ENCODE data around the gene TEX13B.

TEX13B gene, protein sequence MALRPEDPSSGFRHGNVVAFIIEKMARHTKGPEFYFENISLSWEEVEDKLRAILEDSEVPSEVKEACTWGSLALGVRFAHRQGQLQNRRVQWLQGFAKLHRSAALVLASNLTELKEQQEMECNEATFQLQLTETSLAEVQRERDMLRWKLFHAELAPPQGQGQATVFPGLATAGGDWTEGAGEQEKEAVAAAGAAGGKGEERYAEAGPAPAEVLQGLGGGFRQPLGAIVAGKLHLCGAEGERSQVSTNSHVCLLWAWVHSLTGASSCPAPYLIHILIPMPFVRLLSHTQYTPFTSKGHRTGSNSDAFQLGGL

GRCh38 chrX:107982356-107982755 is at the start of gene TEX13B:
Gene TEX13B, minus strand, starts transcription at chrX:107982370. Its CDS starts 243 bp downstream, at chrX:107982127.
- H3K9me3 ChIP-seq (ENCODE audit: severe bottlenecking) = no peaks in the 10 kb centered on the region
- ATAC-seq (ENCODE audit: low read depth) (no peak), DNase-seq (ENCODE audit: low spot score) (no peak)
- H3K4me3 ChIP-seq (ENCODE audit: severe bottlenecking) = no peak within 1 kb of the TSS
- H3K27ac ChIP-seq (ENCODE audit: poor library complexity, severe bottlenecking) = no peak within 1 kb of the TSS
- TF ChIP-seq CTCF (IDR thresholded peaks at IDR 0.05; ENCODE audit: poor library complexity, severe bottlenecking) = no peak
- no peaks in the 10 kb centered on the region for H3K27me3 ChIP-seq (ENCODE audit: insufficient read depth, poor library complexity, severe bottlenecking)
- H3K4me1 ChIP-seq (ENCODE audit: insufficient read depth, poor library complexity, severe bottlenecking) = no peaks in the 10 kb centered on the region
- peaks cover 24% of the 10 kb centered on the region for H3K36me3 ChIP-seq (ENCODE audit: low read depth)

- no peaks in the 10 kb centered on the region for H3K36me3 ChIP-seq (ENCODE audit: low read depth)
Observed at GRCh38 chrX:108029928-108030711, 48.0 kb upstream of the TEX13B start.

DNA sequence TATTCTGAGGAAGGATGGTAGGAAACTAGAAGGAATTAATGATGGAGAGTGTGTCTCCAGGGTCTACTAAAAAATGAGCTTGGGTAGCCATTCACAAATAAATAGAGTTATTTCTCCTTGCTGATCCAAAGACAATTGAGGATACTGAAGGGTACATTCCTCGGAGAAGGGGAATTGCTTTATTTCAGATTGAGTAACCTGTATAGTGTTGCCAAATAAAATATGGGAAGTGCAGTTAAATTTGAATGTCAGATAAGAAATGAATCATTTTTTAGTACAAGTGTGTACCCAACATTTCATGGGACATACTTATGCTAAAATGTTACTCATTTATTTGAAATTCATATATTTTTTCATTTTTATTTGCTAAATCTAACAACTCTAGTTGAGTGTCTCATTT is 46.7 kb upstream of the TEX13B start:
- ATAC-seq (ENCODE audit: low read depth) = no peak

More at GRCh38 chrX:108029928-108030711, 48.0 kb upstream of the TEX13B start:
- DNase-seq (ENCODE audit: low spot score) (no peak), ATAC-seq (ENCODE audit: low read depth) (no peak)
- Histone ChIP-seq H3K9me3 (ENCODE audit: severe bottlenecking) (no peaks in the 10 kb centered on the region), H3K4me1 (ENCODE audit: insufficient read depth, poor library complexity, severe bottlenecking) (no peaks in the 10 kb centered on the region), H3K27me3 (ENCODE audit: insufficient read depth, poor library complexity, severe bottlenecking) (no peaks in the 10 kb centered on the region), H3K27ac (ENCODE audit: poor library complexity, severe bottlenecking) (no peak overlapping the region), H3K4me3 (ENCODE audit: severe bottlenecking) (no peak overlapping the region)
- no peak for TF ChIP-seq CTCF (IDR thresholded peaks at IDR 0.05; ENCODE audit: poor library complexity, severe bottlenecking)

DNA sequence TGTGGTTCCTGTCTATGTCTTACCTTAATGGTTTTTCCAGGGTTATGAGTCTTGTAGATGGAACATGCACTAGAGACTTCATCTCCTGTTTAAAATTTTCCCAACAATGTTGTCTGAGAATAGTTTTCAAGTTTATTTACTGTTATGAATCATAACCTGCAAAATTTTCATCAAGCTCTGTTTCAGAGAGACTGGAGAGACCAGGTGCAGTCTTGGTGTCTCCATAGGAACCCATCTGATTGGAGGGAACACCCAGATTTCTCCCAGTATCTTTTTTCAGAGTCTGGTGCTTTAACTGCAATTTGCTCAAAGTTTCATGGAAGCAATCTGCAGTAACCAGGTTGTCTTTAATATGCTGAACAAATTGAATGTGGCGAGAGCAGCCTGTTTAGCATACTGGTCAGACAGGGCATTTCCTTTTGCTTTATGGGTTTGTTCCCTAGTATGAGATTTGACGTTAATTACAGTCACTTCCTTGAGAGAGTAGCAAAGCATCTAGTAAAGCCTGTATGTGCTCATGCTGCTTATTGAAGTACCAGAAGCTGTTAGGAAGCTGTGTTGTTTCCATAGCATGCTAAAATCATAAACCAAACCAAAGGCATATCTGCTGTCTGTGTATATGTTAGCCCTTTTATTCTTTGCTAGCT is 43.9 kb upstream of the TEX13B start:
- H3K9me3 ChIP-seq (ENCODE audit: severe bottlenecking) = no peaks in the 10 kb centered on the region
- H3K36me3 ChIP-seq (ENCODE audit: low read depth) = no peaks in the 10 kb centered on the region
- DNase-seq (ENCODE audit: low spot score) (no peak), ATAC-seq (ENCODE audit: low read depth) (no peak)
- no peak overlapping the region for H3K4me3 ChIP-seq (ENCODE audit: severe bottlenecking)
- H3K4me1 ChIP-seq (ENCODE audit: insufficient read depth, poor library complexity, severe bottlenecking) = peaks cover 8% of the 10 kb centered on the region
- no peak overlapping the region for H3K27ac ChIP-seq (ENCODE audit: poor library complexity, severe bottlenecking)
- no peaks in the 10 kb centered on the region for H3K27me3 ChIP-seq (ENCODE audit: insufficient read depth, poor library complexity, severe bottlenecking)
- no peak for TF ChIP-seq CTCF (IDR thresholded peaks at IDR 0.05; ENCODE audit: poor library complexity, severe bottlenecking)

More for the DNA sequence above, 46.7 kb upstream of the TEX13B start:
- Histone ChIP-seq H3K9me3 (ENCODE audit: severe bottlenecking) (no peaks in the 10 kb centered on the region), H3K4me3 (ENCODE audit: severe bottlenecking) (no peak overlapping the region), H3K27ac (ENCODE audit: poor library complexity, severe bottlenecking) (no peak overlapping the region), H3K36me3 (ENCODE audit: low read depth) (no peaks in the 10 kb centered on the region), H3K4me1 (ENCODE audit: insufficient read depth, poor library complexity, severe bottlenecking) (no peaks in the 10 kb centered on the region), H3K27me3 (ENCODE audit: insufficient read depth, poor library complexity, severe bottlenecking) (no peaks in the 10 kb centered on the region)
- TF ChIP-seq CTCF (IDR thresholded peaks at IDR 0.05; ENCODE audit: poor library complexity, severe bottlenecking) = no peak
- DNase-seq (ENCODE audit: low spot score) = no peak
